Effector CD8-positive, alpha-beta T cell (primary cell): ENCODE data around the gene FRMPD4.

Source experiments
- DNase-seq: peaks from one replicate; lab custom pipeline; 2025; lab: John Stamatoyannopoulos, UW

Gene FRMPD4

GRCh38 chrX:12366440-12366839 lies 228.2 kb downstream of the FRMPD4 start:
- no peak for DNase-seq

- no peak for DNase-seq
These were observed 229.0 kb downstream of the FRMPD4 start for GRCh38 chrX:12367254-12367653.

- no peak for DNase-seq
These were observed 232.3 kb downstream of the FRMPD4 start for GRCh38 chrX:12370497-12370986.

GRCh38 chrX:12372111-12372510 lies 233.8 kb downstream of the FRMPD4 start:
- DNase-seq: no peak

DNA sequence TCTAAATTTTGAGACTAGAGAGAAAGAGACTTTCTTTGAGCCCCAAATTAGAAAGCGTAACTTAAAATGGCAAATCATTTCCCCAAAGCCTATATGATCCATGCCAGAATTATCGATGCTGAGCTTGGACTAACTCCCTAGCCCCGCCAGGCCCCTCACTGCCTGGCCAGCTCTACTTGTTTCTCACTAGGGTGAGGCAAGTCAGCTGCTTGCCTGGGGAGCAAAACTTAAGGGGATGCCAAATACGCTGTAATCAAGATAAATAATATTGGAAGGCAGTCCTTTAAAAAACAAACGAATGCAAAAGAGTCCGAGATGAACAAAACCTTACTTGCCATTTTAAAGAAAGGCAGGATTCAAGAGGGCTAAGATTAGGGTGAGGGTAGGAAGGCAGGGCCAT lies 236.0 kb downstream of the FRMPD4 start:
- no peak for DNase-seq

GRCh38 chrX:12378253-12378652 lies 240.0 kb downstream of the FRMPD4 start:
- no peak for DNase-seq

GRCh38 chrX:12378706-12379105 lies 240.4 kb downstream of the FRMPD4 start:
- no peak for DNase-seq

DNA sequence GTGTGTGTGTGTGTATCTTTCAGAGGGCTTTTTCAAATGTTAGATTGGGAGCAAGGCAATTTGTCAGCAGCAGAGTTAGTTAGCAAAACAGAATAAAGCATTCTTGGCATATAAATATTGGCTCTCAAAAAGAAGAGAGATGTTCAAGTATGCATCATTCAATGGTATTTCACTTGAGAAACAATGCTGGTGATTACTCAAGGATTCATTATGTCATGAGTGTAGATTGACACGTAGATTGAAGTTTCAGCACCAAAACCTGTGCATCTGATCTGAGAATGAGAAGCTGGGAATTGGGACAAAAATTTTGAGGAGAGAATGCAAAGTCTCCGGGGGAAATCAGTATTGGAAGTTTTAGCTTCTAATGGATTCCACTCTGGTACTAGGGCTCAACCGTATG lies 241.4 kb downstream of the FRMPD4 start:
- DNase-seq: no peak

DNA sequence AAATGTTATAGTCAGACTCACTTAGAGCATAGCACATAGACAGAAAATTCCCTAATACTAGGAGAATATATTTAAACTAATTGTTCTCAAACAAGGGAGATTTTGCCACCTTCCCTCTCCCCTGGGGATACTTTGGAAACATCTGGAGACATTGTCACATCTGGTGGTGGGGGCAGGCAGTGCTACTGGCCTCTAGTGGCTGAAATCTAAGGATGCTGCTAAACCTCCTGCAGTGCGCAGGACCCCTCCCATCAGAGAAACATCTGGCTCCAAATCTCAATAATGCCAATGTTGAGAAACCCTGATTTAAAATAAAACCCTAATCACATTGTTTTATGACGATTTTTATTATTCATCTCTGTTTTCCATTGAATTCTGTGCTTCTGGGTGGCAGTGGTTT lies 244.9 kb downstream of the FRMPD4 start:
- no peak for DNase-seq

GRCh38 chrX:12390301-12390700 lies 252.0 kb downstream of the FRMPD4 start:
- DNase-seq: no peak

GRCh38 chrX:12396584-12396983 lies 258.3 kb downstream of the FRMPD4 start:
- DNase-seq: no peak

DNA sequence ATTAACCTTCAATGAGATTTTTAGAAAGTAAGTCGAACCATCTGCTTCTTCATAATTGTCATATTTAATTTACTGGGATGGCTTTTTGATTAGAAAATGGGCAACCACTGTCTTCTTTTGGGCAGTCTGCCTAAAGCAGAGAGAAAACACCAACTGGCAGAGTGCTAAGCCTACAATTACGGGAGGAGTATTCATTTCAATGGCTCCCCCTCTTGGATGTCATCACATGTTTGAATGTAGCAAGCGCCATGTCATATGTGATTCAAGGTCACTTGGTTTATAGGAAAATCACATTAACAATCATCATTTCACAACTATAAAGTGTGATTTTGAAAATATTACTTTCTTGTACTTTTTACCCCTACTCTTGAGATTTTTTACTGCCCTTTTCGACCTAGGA lies 261.9 kb downstream of the FRMPD4 start:
- DNase-seq: no peak

- DNase-seq: no peak
These were observed 263.0 kb downstream of the FRMPD4 start for GRCh38 chrX:12401252-12401651.

DNA sequence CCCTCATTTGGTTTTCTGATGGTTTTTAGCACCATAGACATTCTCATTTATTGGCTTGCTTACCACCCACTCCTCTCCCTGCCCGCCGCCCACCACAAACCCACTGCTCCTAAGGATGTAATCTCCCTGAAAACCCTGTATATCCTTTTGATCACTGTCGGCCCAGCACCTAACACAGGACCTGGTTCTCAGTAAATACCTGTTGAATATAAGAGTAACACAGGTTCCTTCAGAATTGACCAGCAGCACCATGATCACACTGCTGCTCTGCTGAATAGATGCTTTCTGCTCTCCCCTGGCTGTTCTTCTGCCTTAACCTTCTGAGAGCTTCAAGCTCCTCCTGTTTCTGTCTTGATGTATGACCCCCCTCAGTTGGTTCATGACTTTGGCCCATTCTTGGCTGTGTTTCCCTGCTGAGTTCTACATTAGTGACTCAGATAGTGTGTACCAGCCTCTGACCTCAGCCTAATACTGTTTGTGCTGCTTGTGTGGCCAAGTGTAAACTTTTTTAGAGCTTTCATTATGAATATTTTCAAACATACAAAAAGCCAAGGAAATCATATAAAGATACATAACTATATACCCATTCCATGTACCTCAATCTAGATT lies 265.3 kb downstream of the FRMPD4 start:
- no peak for DNase-seq

DNA sequence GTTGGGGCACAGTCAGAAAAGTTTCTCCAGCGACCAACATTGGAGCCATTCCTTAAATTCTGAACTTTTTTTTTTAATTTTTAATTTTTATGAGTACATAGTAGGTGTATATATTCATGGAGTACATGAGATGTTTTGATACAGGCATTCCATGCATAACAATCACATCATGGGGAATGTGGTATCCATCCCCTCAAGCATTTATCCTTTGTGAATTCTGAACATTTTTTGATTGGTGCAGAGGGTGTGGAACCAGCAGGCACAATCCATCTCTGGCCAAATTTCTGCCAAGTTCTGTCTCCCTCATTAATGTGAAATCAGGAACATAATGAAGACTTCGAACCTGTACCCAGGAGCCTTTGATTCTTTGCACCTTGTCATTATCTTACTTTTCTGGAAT lies 267.0 kb downstream of the FRMPD4 start:
- no peak for DNase-seq

DNA sequence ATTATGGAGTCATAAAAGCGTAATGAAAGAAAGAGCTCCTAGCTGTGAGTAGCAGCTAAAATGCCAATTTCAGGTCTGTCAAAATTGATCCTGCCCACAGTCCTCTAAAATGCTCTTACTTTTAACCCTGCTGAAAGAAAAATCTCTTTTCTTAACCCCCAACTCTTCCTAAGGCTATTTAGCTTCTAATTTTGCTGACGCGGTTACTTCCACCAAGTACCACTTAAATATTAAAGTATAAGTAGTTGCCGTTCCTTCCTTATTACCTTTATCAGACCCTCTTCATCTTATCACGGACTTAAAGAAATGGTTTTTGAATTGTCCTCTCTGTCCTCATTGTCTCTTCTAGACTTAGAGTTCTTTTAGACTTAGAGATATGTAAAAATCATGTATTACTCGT lies 272.2 kb downstream of the FRMPD4 start:
- DNase-seq: no peak

GRCh38 chrX:12411831-12412230 lies 273.6 kb downstream of the FRMPD4 start:
- no peak for DNase-seq

GRCh38 chrX:12412561-12412960 lies 274.3 kb downstream of the FRMPD4 start:
- DNase-seq: no peak

DNA sequence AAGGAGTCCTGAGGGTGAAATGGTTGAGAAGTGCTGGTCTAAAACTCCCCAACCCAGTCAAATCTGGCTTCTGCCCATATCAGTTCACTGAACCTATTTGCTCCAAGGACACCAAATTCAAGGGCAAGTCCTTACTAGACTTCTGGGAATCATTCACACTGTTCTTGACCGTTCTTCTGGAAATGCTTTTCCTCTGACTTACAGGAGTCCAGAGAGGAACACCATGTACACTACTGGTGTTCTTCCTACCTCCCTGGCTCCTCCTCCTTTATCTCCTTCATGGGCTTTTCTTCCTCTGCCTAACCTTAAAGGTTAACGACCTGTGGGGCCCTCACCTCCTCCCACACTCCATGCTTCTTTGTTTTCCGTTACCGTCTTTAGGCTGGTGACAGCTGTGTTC lies 281.3 kb downstream of the FRMPD4 start:
- no peak for DNase-seq

- no peak for DNase-seq
These were observed 283.6 kb downstream of the FRMPD4 start for GRCh38 chrX:12421918-12422317.

DNA sequence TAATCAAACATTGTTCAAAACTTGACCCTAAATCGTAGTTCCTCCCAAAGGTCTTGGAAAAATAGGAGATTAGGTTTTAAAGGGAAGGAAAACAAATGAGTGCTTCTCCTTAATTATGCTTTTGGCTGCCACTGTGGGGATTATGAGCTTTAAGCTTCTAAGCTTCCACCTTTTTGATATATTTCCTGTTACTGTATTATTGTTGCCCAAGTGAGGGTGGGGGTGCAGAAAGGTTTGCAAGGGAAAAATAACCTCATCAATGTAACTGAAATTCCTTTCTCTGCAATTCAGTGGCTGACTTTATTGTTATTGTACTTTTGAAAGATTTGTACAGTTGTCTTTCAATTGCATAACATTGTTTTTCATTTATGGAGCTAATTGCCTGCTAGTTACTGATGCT lies 285.1 kb downstream of the FRMPD4 start:
- DNase-seq: no peak

DNA sequence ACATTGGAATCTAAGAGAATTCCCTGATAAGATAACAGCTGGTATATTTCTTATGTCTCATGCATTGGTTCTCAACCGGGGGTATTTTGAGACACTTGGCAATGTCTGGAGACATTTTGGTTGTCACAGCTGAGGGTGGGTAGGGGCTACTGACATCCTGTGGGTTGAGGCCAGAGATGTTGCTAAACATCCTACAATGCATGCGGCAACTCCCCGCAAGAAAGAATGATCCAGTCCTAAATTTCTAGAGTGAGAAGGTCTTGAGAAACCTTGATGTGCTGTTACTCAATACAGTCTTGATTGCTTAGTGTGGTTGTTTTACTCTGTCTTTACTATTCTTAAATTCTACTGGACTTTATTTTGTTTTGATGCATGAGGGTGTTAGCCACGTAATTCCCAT lies 287.2 kb downstream of the FRMPD4 start:
- DNase-seq: no peak

DNA sequence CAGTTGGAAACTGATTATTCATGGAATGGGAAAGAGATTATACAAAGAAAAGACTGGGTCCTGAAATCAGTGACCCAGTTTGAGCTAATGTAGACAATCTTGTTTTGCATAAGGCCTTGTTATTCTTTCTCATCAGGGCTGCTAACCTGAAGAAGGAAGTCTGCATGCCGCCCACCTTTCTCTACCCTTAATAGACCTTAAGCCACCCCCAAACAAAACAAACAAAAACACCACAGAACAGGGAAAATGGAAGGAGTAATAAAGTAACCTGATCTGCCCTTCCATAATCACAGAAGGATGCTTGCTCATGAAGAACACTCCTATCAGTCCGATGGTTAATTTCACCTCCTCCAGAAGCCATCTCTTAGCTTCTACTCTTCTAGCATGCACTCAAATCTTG lies 288.1 kb downstream of the FRMPD4 start:
- DNase-seq: no peak

DNA sequence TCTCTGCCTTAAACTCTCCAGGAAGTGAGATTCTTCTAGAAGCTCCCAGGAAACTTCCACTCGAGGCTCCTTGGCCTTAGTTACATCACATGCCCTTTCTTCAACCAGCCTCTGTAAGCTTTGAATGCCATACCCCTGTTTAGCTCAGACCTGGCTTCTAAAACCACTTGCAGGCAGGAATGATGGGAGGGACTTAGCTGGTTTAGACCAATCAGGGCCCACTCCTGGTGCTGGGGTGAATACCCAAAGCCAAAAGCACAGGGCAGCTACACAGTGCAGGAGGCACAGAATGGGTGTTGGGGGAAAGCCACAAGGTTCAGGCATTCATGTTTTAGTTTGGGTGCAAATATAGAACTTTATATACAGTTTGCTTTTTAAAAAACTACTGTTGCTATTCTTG lies 296.2 kb downstream of the FRMPD4 start:
- DNase-seq: no peak

- DNase-seq: no peak
These were observed 301.1 kb downstream of the FRMPD4 start for GRCh38 chrX:12439416-12439815.
